Epithelial cell of proximal tubule (primary cell): ENCODE results near the gene LYRM4. TPM values are rescaled to one million over a fixed set of nuclear protein-coding genes. Genes with fewer than 3 reads are reported as not detected.

ENCODE experiments used
- DNase-seq: peaks from one replicate; pipeline ENCODE4 v3.0.0-alpha.2; 2011; ENCODE audit warnings: low read depth
- H3K4me3 ChIP-seq: 2 replicates; pipeline ENCODE4 v1.5.1; 2011; ENCODE audit warnings: low read depth, mild to moderate bottlenecking, low read length
- CTCF ChIP-seq: conservative IDR thresholded peaks from 2 replicates; pipeline ENCODE4 v1.5.1; 2012; ENCODE audit warnings: low read depth, mild to moderate bottlenecking, low read length
- total RNA-seq: library from RNA; depleted of rRNA; stranded (reverse); fragments of >200 nt; gene quantifications from 2 replicates; pipeline ENCODE4 v1.2.3, GENCODE V29; 2015

LYRM4 gene
- total RNA-seq, 1 donor from 2014 or later = 17.8 TPM

GRCh38 chr6:5102267-5102970, 158.3 kb downstream of the LYRM4 start:
- no peak overlapping the region for H3K4me3 ChIP-seq
- DNase-seq = no peak
- TF ChIP-seq CTCF = no peak

GRCh38 chr6:5100806-5101205, 159.9 kb downstream of the LYRM4 start:
- DNase-seq = no peak
- H3K4me3 ChIP-seq = no peak overlapping the region
- TF ChIP-seq CTCF = no peak

GRCh38 chr6:5099537-5099936, 161.2 kb downstream of the LYRM4 start:
- no peak overlapping the region for H3K4me3 ChIP-seq
- TF ChIP-seq CTCF = no peak

GRCh38 chr6:5098501-5099270, 162.1 kb downstream of the LYRM4 start:
- no peak for TF ChIP-seq CTCF
- DNase-seq = no peak
- no peak overlapping the region for H3K4me3 ChIP-seq

More at GRCh38 chr6:5099537-5099936, 161.2 kb downstream of the LYRM4 start:
- DNase-seq = no peak

- DNase-seq = no peak
- no peak for TF ChIP-seq CTCF
- H3K4me3 ChIP-seq = no peak overlapping the region
Measured at GRCh38 chr6:5096482-5096881, 164.3 kb downstream of the LYRM4 start.

- no peak overlapping the region for H3K4me3 ChIP-seq
- peak; percentile 63 for DNase-seq
- TF ChIP-seq CTCF = no peak
Measured at GRCh38 chr6:5095236-5095635, 165.5 kb downstream of the LYRM4 start.

GRCh38 chr6:5094327-5094726, 166.4 kb downstream of the LYRM4 start:
- peak; percentile 74 for DNase-seq
- TF ChIP-seq CTCF = no peak
- no peak overlapping the region for H3K4me3 ChIP-seq
